GM19099 (cell line): Measurements from ENCODE around the gene LINC01488.

Experiments
- POLR2A ChIP-seq: IDR thresholded peaks from 3 replicates; pipeline ENCODE4 v1.6.1; 2011; ENCODE audit warnings: low read depth; ENCODE audit not compliant: insufficient read length; ENCODE audit errors: extremely low read depth

The LINC01488 gene

DNA sequence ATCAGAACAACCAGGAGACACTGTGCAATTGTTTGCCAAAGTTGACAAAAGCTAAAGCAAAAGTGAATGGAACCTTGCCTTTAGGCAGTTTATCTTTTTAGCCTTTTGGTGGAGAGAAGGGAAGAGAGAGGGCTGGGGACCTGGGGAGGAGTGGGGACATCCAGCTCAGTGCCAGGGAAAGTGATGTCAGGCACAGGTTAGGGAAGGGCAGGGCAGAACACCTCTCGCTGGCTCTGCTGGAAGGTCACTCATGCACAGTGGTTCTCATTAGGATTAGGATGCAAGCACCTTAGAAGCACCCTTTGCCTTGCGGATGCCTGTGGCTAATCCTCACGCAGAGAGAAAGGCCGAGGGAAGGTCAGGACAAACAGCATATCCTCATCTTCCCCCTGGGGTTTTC lies 14.3 kb upstream of the LINC01488 start:
- TF ChIP-seq POLR2A, result no peak

DNA sequence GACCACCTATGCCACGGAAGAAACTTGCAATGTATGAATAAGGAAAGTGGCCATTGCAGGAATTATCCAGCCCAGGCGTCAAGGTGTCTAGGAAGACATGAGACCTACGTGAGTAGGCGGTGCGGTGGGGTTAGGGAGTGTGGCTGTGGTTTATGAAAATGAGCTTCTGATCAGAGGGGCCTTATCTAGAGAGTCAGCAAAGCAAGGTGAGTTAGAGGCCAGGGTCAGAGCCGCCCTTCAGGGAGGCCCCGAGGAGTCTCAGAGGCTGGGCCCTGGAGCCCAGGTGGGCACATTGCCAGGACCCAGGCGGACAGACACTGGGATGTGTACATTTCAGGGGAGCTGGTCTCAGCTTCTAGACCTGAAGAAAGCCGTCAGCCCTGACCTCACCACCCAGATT lies 13.8 kb upstream of the LINC01488 start:
- no peak for TF ChIP-seq POLR2A

DNA sequence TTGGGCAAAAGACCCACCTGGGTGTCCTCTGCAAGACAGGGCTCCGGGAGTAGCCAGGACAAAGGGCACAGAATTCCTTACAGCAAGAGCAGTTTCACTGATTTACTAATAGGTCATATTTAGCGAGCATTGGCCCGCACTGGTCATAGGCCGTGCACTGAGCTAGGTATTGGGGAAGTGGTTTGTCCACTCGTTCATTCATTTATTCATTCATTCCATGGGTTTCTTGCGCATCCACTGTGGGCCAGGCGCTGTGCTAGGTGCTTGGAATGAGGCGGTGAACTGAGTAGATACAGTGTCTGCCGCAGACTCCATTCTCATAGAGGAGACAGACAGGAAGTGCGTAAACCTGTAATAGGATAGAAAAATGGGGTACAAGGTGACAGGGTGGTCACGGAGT lies 13.2 kb upstream of the LINC01488 start:
- TF ChIP-seq POLR2A, result no peak

DNA sequence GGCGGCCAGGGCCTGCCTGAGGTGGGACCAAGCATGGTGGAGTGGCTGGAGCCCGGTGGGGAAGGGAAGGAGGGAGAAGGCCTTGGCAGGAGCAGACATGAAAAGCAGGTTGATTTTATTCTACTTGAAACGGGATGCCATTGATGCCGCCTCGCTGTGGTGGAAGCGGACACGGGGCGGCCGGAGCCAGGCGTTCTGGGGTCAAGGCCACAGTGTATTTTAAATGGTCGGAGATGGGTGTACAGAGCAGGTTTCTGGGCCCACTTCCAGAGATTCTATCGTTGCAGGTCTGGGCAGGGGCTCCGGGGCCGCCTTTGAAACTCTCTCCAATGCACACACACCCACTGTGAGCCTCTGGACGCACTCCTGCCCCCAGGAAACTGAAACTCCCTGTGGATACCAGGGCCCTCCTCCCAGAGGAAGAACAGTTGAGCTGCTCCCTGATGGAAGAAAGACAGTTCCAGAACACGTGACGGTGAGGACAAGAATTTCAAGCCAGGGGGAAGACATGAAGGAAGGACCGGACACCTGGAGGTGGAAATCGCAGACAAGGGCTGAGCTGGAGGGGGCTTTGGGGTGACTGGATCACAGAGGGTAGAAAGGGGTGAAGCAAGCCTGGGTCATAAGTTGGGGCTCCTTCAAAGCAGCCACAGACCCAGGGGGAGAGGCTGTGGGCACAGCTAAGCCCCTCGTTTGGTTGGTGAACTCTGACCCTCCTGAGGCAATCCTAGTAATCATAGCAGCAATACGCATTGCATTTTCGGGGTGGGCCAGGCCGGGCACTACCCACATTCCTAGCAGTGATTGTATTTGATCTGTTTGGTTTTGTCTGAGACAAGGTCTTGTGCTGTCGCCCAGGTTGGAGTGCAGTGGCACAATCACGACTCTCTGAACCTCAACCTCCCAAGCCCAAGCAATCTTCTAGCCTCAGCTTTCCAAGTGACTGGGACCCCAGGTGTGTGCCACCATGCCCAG lies 12.3 kb upstream of the LINC01488 start:
- TF ChIP-seq POLR2A, result no peak

DNA sequence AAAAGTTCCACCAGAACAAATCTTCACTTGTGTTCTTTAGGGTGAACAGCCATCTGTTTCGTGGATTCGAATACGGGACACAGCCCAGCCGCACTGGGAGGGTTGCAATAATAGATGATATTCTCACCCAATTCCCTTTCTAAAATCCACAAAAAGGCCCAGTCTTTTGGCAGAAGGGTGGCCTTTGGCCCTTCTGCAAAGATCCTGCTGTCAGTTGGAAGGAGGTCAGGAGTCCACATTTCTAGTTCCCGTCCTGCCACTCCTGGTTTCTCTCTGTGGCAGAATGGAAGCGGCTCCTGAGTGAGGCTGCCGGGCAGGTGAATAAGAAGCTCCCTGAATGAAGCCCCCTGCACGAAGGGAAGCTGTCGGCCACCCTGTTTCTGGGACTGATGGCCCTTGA lies 11.2 kb upstream of the LINC01488 start:
- no peak for TF ChIP-seq POLR2A

DNA sequence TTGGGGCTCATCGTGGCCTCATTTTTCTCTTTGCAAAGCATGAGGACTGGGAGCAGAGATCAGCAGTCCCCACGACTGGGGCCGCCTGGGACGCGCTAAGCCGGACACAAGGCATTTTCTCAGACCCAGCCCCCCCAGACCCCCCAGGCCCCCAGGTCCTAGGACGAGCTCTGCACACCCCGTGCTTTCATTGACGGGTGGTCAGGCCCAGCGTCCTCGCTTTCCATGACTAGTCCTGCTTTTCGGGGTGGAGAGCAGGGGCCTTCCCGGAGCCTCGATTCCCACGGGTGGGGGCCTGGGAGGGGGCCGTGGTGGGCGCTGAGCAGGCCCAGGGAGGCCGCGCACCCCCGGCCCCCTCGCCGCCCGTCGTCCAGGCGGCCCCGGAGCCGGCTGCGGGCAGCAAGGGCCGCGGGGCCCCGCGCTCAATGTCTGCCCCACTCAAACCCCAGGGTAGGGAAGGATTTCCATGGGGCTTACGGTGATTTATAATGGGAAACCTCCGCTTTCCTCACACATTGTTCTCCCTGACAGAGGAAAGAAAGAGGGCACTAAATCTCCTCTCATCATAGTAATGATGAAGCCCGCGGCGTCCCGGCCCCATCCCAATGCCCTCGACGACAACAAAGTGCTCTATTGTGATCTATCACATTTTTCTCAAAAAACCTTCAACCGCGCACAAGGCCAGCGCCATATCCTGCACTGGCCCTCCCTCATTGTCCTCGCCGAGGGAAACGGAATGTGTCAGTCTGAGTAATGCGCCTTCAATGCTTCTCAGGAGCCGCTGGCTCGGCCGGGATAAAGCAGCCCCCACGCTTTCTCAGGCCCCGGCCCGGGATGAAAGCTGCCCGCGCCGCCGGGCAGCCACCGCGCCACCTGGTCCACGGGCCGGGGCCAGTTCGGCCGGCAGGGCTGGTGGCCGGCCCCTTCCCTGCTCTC lies 10.4 kb upstream of the LINC01488 start:
- no peak for TF ChIP-seq POLR2A

DNA sequence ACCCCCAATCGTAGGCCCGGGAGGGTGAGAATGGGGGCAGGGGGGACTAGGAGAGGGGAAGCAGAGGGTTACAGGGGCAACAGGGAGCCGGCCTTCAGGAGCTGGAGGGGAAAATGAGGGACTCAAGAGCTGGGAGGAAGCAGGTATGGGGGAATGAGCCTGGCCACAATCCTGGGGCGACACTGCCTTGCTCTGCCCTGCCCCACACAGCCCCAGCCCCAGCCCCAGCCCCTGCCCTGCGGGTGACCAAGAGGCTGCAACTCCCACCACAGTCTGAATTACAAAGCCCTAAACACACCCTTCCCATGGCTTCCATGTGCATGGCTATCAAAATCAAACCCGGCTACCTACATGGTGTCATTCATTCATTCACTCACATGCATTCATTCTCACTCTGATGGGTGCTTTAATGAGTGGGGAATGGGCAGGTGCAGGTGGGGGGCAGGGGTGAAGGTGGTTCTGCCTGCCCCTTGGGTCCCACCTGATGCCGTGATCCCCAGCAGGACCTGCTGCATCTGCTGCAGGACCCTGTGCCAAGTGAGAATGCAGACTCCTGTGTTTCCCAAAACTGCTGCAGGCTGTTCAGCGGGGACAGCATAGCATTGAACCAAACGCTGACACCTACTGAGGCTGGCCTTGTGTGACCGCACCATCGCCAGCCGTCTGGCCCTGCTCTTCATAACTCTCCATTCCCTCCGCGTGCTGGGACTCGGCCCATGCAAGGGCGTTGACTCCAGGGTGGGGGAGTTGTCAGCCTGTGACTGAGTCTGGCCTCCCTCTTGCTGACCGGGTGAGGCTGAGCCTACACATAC lies 9.5 kb upstream of the LINC01488 start:
- no peak for TF ChIP-seq POLR2A

DNA sequence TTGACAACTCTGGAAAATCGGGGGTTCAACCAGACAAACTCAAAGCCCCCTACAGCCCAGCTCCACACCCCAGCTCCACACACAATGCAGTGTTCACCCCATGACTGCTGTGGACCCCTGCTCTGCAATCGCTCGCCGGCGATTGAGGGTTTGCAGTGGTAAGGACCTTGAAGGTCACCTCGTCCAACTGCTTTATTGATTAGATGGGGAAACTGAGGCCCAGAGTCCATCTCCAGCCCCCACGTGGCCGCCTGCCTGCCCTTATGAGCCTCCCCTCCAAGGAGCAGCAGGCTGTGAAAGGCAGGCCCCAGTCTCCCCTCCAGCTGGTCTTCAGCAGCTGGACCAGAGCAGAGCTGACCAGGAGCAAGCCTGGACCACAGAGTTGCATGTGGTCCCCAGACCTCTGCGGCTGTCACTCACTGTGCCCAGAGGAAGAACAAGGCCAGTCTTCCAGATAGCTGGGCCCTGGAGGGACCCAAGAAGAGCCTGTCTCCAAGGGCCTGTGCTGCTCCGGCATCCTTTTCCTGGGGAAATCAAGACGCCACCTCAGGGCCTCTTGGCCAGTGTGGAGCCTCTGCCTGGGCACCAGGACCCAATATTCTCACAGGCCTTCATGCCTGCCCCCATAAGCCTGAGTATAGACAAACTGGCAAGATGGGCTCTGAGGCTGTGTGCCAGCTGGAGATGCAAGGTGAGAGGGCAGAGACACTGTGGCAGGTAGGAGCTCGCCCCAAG lies 8.8 kb upstream of the LINC01488 start:
- no peak for TF ChIP-seq POLR2A

DNA sequence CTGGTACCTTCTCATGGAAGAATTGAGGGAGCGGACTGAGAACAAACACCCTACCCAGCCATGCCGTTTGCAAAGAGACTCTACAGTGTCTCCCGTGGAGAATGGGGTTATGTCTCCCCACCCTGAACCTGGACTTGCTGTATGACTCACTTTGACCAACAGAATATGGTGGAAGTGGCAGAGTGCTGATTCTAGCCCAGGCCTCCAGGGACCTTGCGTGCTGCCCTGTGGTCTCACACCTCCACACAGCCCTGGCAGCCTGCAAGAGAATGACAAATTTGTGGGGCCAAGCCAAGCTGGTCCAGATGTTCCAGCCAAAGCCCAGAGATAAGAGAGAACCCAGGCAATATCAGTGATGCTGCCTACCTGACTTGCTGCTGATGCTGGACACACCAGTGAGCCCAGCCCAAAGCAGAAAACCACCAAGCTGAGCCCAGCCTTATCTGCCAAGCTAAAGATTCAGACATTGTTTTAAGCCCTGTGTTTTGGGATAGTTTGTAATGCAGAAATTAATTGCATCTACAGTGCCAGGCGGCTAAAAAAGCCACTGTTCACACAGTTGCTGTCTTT lies 8.1 kb upstream of the LINC01488 start:
- TF ChIP-seq POLR2A, result no peak

DNA sequence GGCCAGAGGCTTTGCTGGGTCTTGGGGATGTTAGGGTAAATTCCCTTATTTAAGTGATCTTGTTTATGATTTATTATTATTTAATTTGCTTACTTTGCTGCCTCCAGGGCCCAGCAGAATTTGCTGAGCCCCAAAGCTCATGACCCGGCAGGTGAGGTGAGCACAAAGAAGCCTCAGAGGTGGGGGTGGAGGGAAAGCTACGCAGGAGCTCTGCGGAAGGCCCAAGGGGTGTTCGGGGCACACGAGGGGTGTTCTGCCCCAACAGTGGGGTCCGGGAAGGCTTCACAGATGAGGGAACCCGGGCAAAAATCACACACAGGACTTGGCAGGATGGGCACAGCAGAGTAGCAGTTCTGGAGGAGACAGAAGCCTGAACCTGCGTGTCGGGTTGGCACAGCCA lies 6.7 kb upstream of the LINC01488 start:
- no peak for TF ChIP-seq POLR2A

DNA sequence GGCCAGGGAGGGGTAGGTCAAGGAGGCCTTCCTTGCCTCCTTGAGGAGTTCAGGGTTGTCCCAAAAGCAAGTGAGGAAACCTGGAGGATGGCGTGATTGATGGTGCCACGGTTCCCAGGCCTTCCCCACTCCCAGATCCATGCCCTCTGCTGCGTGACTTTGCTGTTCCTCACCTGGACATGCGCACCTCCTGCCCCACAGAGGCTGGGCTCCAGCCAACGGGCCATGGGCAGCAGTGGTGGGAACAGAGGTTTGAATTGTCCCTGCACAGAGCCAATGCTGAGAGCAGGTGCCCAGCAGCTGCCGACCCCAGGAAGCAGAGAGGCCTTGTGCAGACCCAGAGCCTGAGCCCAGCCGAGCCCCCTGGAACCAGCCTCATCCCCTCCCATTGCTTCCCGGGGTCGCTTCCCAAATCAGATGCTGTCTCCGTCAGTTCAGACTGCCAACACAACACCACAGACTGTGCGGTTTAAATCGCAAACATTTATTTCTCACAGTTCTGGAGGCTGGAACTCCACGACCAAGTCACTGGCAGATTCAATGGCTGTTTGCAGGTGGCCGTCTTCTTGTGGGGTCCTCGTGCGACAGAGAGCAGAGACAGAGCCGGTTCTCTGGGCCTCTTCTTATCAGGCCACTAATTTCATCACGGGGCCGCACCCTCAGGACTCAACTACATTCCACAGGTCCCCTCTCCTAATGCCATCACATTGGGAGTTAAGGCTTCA lies 6.2 kb upstream of the LINC01488 start:
- TF ChIP-seq POLR2A, result no peak

DNA sequence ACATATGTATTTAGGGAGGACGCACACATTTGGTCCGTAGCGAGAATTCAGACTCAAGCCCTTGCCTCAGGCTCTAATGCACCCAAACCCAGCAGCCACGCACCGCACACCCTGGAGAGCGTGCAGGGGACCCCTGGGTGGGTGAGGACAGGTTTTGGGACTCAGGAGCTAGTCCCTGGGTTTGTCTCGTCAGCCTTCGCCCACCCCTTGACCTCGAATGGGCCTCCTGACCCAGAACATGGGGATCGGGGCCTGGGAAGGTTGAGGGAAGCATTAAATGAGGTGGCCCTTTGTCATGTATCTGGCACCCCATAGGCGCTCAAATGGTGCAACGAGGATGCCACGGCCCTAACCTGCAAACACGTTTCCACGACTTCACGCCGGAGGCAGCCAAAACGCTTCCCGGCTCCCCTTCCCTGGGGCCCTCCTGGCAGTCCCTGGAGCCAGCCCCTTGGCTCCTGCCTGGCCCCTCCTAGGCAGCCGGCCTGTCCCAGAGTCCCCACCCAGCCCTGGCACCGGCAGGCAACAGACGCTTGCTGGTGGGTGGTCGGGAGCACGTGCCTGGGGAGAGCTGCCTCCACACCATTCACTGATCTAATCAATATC lies 5.5 kb upstream of the LINC01488 start:
- TF ChIP-seq POLR2A, result no peak

DNA sequence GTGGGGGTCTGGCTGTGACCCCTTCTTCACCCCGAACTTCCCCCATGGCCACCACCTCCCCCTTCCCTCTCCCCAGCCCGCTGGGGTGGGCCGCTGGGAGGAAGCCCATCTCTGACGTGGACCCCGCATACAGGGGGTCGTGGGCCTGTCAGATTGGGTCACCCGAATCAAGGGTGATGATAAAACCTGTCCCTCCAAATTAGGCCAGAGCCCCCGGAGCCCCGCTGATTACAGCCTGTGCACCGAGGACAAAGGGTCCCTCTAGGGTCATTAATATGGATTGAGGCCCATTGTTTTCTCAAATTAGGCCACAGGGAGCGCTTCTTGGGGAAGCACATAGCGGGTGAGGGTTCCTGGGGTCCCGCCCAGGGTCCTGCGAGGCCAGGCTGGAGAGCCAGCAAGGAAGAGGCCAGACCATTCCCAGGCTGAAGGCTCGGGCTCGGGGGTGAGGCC lies 4.9 kb upstream of the LINC01488 start:
- TF ChIP-seq POLR2A, result no peak
